Astrocyte (in vitro differentiated cells and primary cell): ENCODE data around the gene MAPK8IP3.

Experiments
- EZH2 ChIP-seq: IDR thresholded peaks from 2 replicates; pipeline ENCODE4 v1.6.1; 2012; ENCODE audit warnings: mild to moderate bottlenecking, low read length, inconsistent platforms; ENCODE audit not compliant: insufficient read depth
- TF ChIP-seq, protein P1 (sequence below): IDR thresholded peaks from 2 replicates; pipeline ENCODE4 v1.5.1; 2011; ENCODE audit warnings: low read depth, mild to moderate bottlenecking, inconsistent platforms, low read length, moderate library complexity; ENCODE audit not compliant: insufficient read depth

DNA sequence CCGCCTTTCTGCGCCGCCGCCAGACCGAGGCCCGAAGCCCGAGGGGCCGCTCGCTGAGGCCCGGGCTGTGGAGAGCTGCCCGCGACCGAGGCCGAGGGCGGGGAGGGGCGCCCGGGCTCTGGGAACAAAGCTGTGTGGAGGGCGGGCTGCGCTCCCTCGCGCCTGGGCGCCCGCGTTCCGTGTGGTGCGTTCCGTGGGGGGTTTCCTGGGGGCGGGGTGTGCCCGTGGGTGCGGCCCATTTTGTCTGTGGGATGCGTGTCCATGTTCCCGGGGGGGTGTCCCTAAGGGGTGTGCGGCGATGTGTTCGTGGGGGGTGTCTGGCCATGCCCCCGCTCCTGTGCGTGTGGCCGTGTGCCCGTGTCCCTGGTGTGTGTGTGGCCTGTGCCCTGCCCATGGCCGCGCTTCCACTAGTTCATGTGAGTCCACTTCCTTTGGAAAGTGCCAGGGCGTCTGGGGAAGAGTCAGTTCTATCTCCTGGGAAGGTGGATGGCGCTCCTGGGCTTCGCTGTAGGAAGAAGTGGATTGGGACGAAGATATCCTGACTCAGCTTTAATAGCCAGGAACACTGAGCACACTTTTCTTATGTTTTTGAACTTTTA, 27.4 kb upstream of the MAPK8IP3 start:
- TF ChIP-seq, protein P1, sequence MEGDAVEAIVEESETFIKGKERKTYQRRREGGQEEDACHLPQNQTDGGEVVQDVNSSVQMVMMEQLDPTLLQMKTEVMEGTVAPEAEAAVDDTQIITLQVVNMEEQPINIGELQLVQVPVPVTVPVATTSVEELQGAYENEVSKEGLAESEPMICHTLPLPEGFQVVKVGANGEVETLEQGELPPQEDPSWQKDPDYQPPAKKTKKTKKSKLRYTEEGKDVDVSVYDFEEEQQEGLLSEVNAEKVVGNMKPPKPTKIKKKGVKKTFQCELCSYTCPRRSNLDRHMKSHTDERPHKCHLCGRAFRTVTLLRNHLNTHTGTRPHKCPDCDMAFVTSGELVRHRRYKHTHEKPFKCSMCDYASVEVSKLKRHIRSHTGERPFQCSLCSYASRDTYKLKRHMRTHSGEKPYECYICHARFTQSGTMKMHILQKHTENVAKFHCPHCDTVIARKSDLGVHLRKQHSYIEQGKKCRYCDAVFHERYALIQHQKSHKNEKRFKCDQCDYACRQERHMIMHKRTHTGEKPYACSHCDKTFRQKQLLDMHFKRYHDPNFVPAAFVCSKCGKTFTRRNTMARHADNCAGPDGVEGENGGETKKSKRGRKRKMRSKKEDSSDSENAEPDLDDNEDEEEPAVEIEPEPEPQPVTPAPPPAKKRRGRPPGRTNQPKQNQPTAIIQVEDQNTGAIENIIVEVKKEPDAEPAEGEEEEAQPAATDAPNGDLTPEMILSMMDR: no peak
- no peak for TF ChIP-seq EZH2
